OCI-LY1 (cell line): ENCODE results near the gene COL21A1.

Source experiments
- H2AFZ ChIP-seq: fragments of 200-600 bp; sonication (generic), shearing (Covaris generic); 2 replicates; pipeline ENCODE4 v1.6.0; 2014; ENCODE audit warnings: antibody characterized with exemption, mild to moderate bottlenecking, low read length
- H3F3A ChIP-seq: fragments of 200-600 bp; sonication (generic), shearing (Covaris generic); 2 replicates; pipeline ENCODE4 v1.6.0; 2014; ENCODE audit warnings: mild to moderate bottlenecking, antibody characterized with exemption, low read length, moderate library complexity; ENCODE audit not compliant: insufficient read depth
- H3K27ac ChIP-seq: fragments of 200-600 bp; sonication (generic); 2 replicates; pipeline ENCODE4 v1.5.1; 2014; ENCODE audit warnings: low read length, mixed run types, mild to moderate bottlenecking, low read depth; ENCODE audit not compliant: poor library complexity, severe bottlenecking
- H3K27me3 ChIP-seq: fragments of 200-600 bp; sonication (generic); 2 replicates; pipeline ENCODE4 v1.6.0; 2014; ENCODE audit warnings: antibody characterized with exemption, mild to moderate bottlenecking, low read length, moderate library complexity; ENCODE audit not compliant: insufficient read depth
- H3K36me3 ChIP-seq: fragments of 200-600 bp; sonication (generic); 2 replicates; pipeline ENCODE4 v1.6.1; 2014; ENCODE audit warnings: mild to moderate bottlenecking, antibody characterized with exemption, low read length, moderate library complexity, mixed read lengths; ENCODE audit not compliant: insufficient read depth
- H3K4me1 ChIP-seq: fragments of 200-600 bp; sonication (generic); 2 replicates; pipeline ENCODE4 v1.5.1; 2014; ENCODE audit warnings: mild to moderate bottlenecking, low read length, moderate library complexity; ENCODE audit not compliant: insufficient read depth, severe bottlenecking
- H3K4me2 ChIP-seq: fragments of 200-600 bp; sonication (generic), shearing (Covaris generic); 2 replicates; pipeline ENCODE4 v1.6.1; 2014; ENCODE audit warnings: low read length
- H3K4me3 ChIP-seq: fragments of 200-600 bp; sonication (generic); 2 replicates; pipeline ENCODE4 v1.5.1; 2014; ENCODE audit warnings: low read length, low read depth, mild to moderate bottlenecking, mixed read lengths; ENCODE audit not compliant: poor library complexity, severe bottlenecking
- H3K79me2 ChIP-seq: fragments of 200-600 bp; shearing (Covaris generic); 2 replicates; pipeline ENCODE4 v1.6.1; 2016; ENCODE audit warnings: mixed run types, low read length, mixed read lengths; ENCODE audit not compliant: insufficient read depth
- H3K9ac ChIP-seq: fragments of 200-600 bp; sonication (generic), shearing (Covaris generic); 2 replicates; pipeline ENCODE4 v1.6.1; 2014; ENCODE audit warnings: mild to moderate bottlenecking, low read length, mixed read lengths
- H3K9me2 ChIP-seq: fragments of 200-600 bp; sonication (generic), shearing (Covaris generic); 2 replicates; pipeline ENCODE4 v1.6.1; 2014; ENCODE audit warnings: low read depth, mild to moderate bottlenecking, low read length, mixed read lengths
- H3K9me3 ChIP-seq: fragments of 200-600 bp; shearing (Covaris generic); 2 replicates; pipeline ENCODE4 v1.6.1; 2014; ENCODE audit warnings: low read length, mixed read lengths
- H4K20me1 ChIP-seq: fragments of 200-600 bp; sonication (generic), shearing (Covaris generic); 2 replicates; pipeline ENCODE4 v1.6.0; 2016; ENCODE audit warnings: mild to moderate bottlenecking, low read length; ENCODE audit not compliant: insufficient read depth
- CTCF ChIP-seq: fragments of 200-600 bp; sonication (generic), shearing (Covaris generic); IDR thresholded peaks from 2 replicates; pipeline ENCODE4 v1.5.1; 2017; ENCODE audit warnings: mild to moderate bottlenecking, antibody characterized with exemption, low read length, moderate library complexity, mixed read lengths
- EZH2 ChIP-seq: fragments of 200-600 bp; sonication (generic), shearing (Covaris generic); IDR thresholded peaks from 2 replicates; pipeline ENCODE4 v1.8.0; 2017; ENCODE audit warnings: borderline replicate concordance, mixed run types, mild to moderate bottlenecking, antibody characterized with exemption, low read length, moderate library complexity, mixed read lengths

The COL21A1 gene

GRCh38 chr6:56144538-56145324 lies 102.6 kb downstream of the COL21A1 start:
- Histone ChIP-seq H2AFZ (no peak overlapping the region), H3K4me3 (no peak overlapping the region), H3K27me3 (no peaks in the 10 kb centered on the region), H3K79me2 (no peaks in the 10 kb centered on the region), H3K9me3 (no peaks in the 10 kb centered on the region), H4K20me1 (no peaks in the 10 kb centered on the region), H3K9me2 (no peaks in the 10 kb centered on the region), H3K36me3 (no peaks in the 10 kb centered on the region), H3F3A (no peaks in the 10 kb centered on the region), H3K9ac (no peak overlapping the region), H3K4me1 (no peaks in the 10 kb centered on the region), H3K4me2 (no peak overlapping the region), H3K27ac (no peak overlapping the region)
- no peak for TF ChIP-seq CTCF
- TF ChIP-seq EZH2, result no peak

GRCh38 chr6:56143796-56144195 lies 103.6 kb downstream of the COL21A1 start:
- H3K4me3 ChIP-seq, result no peak overlapping the region
- no peaks in the 10 kb centered on the region for H3K27me3 ChIP-seq
- no peaks in the 10 kb centered on the region for H3K79me2 ChIP-seq
- H3K4me2 ChIP-seq, result no peak overlapping the region
- H3K4me1 ChIP-seq, result no peaks in the 10 kb centered on the region
- H3K27ac ChIP-seq, result no peak overlapping the region
- H4K20me1 ChIP-seq, result no peaks in the 10 kb centered on the region
- H3K9me3 ChIP-seq, result no peaks in the 10 kb centered on the region
- TF ChIP-seq EZH2 (no peak), CTCF (no peak)
- H3F3A ChIP-seq, result no peaks in the 10 kb centered on the region
- H2AFZ ChIP-seq, result no peak overlapping the region
- no peaks in the 10 kb centered on the region for H3K9me2 ChIP-seq
- H3K9ac ChIP-seq, result no peak overlapping the region
- no peaks in the 10 kb centered on the region for H3K36me3 ChIP-seq

- no peaks in the 10 kb centered on the region for H3K27me3 ChIP-seq
- H3K4me2 ChIP-seq, result no peak overlapping the region
- no peak overlapping the region for H2AFZ ChIP-seq
- no peaks in the 10 kb centered on the region for H4K20me1 ChIP-seq
- H3K27ac ChIP-seq, result no peak overlapping the region
- no peaks in the 10 kb centered on the region for H3K36me3 ChIP-seq
- no peaks in the 10 kb centered on the region for H3K9me3 ChIP-seq
- TF ChIP-seq CTCF, result no peak
- no peak for TF ChIP-seq EZH2
- H3K4me1 ChIP-seq, result no peaks in the 10 kb centered on the region
- no peak overlapping the region for H3K4me3 ChIP-seq
- no peak overlapping the region for H3K9ac ChIP-seq
- H3K9me2 ChIP-seq, result no peaks in the 10 kb centered on the region
- no peaks in the 10 kb centered on the region for H3F3A ChIP-seq
- H3K79me2 ChIP-seq, result no peaks in the 10 kb centered on the region
Observed at GRCh38 chr6:56140090-56140489, 107.3 kb downstream of the COL21A1 start.
